Endometrium (tissue), 2 donors: ENCODE data around the gene ASPG.

Experiments
- FAIRE-seq: peaks from 2 replicates; lab custom pipeline; 2012; peaks lifted over from hg19 to GRCh38; lab: Jason Lieb, UNC
- donor health status: control.
- donor health status: control.

The ASPG gene

DNA sequence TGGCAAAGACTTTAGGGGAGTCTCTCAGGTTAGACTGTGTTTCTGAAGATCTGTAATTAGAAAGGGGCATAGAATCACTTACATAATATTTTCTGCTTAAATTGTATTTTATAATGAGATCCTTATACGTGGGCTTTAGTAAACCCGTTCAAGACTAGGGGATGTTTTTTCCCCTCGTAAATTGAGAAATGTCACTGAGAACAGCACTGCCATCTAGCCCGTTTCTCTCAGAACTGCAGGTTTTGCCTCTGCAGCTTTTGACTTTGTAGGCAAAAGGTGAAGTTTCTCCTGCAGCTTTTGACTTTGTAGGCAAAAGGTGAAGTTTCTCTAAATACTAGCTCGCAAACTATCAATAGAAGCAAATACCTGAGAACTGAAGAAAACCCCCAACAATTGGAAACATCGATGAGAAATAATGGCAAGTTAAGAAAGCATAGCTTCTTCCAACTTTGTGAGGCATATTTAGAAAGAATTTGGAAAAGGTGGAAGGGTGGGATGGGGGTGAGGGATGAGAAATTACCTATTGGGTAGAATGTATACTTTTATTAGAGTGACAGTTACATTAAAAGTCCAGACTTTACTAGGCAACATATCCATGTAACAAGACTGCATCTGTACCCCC, 9.9 kb upstream of the ASPG start:
- FAIRE-seq: no peak

DNA sequence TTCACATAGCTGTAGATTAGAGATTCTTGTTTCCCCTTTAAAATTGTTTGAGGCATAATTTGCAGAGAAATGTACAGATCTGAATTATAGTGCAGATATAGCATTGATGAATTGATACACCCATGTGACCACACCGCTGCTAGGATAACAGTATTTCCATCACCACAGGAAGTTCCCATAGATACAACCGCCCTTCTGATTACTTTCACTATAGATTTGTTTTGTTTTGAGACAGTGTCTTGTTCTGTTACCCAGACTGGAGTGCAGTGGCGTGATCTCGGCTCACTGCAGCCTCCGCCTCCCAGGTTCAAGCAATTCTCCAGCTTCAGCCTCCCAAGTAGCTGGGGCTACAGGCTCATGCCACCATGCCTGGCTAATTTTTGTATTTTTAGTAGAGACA, 8.8 kb upstream of the ASPG start:
- no peak for FAIRE-seq

DNA sequence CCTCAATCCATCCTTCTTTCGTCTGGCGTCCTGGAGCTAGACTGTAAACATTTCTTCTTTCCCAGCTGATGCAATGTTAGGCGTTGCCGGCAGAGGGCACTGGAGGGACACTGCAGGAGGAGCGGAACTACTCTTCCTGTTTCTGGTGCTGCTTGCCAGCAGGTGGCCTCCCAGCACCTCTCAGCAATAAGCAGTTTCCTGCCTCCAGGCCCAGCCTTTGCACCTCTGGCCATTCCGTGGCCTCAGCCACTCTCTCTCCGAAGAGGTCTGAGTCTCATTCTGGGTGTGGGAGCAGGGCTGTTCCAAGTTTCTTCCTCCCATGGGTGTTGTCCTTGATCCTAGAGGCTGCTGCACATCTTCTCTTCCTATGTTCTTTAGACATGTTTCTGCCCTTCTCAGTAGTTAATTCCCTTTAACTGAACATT, 7.5 kb upstream of the ASPG start:
- peak; percentile 92 for FAIRE-seq

DNA sequence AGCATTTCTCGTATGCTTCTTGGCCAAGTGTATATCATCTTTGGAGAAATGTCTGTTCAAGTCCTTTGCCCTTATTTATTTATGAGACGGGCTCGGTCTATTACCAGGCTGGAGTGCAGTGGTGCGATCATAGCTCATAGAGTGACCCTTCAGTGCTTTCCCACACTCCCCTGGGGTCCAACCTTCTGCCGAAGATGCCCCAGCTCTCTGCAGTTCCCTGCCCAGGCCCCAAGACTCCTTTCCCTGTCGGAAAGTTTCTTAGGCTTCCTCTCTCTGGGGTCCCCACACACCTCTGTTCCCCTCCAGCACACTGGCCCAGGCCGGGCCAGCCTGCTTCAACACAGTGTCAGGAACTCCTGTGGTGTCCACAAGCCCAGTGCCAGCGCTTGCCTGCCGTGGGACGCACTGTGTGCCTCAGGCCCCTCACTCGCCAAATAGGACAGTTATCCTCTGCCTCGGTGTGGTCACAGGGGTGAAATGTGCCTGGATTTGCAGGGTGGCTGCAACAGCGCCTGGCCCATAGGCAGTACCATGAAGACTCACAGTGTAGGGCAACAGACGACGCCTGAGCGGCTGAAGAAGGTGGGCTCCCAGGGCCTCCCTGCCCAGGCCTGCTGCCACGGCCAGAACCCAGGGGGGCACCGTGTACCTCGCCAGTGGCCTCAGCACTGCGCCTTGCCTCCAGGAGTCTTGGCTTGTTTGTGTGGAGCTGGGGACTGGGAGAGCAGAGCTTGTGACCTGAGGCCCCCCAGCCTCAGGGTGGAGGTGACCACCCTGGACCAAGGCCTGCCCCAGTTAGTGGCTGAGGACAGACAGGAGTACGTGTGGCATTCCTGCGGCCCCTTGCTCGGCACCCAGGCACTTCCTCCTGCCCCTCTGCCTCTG, 4.9 kb upstream of the ASPG start:
- FAIRE-seq: no peak

DNA sequence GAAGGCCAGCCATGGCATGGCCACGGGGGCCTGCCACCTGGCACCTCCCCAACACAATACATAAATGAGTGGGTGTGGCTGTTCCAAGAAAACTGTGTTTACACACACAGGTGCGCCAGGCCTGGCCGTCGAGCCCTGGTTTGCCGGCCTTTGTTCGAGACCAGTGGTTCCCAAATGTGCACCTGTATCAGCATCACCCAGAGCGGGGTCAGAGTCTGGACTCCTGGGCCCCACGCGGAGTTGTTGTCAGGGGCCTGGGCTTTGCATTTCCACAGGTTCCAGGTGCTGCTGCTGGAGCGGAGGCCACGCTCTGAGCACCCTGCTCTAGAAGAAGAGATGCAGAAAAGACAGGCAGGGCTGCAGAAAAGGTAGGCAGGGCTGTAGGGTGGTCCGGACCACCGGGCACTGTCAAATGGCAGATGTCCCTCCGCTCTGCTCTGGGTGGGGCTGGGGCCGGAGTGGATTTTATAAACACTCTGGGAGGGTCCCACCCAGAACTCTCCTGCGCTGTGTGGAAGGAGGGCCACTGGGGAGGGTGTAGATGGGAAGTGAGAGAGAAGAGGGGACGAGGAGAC, 4.2 kb upstream of the ASPG start:
- no peak for FAIRE-seq

DNA sequence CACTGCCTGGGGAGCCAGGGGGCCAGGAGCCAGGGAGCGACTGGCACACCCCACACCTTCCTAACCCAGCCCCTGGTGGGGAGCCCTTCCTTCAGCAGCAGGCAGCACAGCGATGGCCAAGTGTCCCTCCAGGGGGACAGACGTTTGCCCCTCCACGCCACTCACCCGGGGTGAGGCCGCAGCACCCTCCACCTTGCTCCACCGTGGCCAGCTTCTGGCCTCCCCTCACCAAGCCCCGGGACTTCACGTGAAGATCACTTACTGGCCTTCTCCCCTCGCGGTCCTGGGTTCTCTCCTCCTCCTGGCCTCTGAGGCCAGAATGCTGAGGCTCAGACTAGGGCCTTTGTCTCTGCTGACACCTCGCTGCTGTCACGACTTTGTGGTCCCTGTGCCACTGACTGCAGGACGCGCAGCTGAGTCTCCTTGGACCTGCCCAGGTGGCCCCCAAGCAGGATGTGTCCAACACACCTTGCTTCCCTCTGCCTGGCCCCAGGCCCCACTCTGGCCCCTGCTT, 3.5 kb upstream of the ASPG start:
- no peak for FAIRE-seq

DNA sequence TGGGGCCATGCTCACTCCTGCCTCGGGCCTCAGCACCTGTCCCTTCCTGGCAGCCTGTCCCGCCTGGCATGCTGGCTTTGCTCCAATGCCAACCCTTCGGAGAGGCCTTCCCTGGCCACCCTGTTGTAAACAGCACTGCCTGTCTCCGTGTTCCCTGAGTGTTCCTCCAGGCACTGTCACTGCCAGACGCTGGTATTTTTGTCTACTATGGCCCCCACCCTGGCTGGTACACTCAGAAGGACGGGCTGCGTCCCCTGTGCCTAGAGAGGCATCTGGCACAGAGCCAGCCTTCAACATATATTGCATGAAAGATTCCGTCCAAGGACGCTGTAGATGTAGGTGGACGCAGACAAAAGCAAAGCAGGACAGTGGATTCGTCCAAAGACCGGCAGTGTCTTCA, 2.7 kb upstream of the ASPG start:
- no peak for FAIRE-seq

DNA sequence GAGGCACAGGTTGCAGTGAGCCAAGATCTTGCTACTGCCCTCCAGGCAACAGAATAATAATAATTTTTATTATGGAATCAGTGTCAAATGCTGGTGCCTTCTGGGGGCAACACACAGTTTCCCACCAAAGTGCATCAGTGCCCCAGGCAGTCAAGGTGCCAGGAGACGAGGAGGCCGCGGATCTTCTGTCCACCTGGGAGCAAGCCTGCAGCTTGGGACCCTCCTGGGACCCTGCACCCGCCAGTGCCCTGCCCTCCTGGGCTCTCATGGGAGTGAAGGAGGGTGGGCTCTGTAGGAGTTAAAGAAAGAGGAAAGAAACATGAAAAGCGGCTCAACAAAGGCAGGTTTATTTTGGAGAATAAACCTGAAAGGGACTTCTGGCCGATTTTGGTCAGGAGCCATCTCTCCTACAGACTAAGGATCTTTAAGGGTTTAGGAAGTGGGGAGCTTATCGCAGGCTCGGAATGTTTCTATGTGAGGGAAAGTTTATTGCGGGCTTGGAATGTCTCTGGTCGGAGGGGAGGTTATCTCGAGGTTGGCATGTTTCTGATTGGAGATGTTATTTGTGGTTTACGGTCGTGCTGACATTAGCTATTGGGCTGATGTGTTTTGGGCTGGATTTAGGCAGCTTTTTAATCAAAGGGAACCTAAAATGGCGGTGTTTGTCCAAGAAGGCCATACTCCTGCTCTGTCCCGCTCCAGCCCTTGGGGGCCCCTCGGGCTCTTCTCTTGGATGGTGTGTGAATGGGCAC, 1.1 kb upstream of the ASPG start:
- no peak for FAIRE-seq

DNA sequence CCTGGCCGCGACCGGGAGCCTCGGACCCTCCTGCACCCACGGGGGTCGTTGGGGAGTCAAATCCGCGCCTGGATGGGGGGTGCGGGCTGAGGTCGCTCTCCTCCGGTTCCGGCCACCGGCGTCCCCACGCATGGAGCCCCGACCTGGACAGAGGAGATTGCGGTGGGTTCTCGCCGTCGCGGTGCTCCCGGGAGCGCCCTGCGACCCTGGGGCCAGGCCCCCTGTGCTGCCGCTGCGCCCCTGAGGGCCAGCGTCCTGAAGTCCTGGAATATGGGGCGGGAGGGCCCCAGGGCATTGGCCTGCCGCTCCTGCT, 345 bp downstream of the ASPG start:
- FAIRE-seq: no peak

DNA sequence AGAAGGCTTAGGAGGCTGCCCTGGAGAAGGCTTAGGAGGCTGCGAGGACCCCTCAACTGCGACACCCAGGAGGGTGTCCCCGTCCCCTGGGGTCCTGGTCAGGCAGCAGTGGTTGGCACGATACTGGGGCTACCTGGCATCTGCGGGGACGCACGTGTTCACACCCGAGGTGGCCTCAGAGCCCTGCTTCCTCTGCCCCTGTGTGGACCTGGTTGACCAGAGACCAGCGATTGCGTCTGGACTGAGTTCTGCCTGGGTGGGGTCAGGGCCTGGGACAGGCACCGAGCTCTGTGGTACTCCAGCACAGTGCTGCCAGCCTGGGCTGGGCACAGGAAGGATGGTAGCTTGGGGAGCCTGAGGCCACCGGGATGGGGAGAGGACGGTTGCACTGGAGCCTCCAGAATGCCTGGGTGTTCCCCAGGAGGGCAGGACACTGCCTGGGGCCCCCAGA, 735 bp downstream of the ASPG start:
- FAIRE-seq: no peak

DNA sequence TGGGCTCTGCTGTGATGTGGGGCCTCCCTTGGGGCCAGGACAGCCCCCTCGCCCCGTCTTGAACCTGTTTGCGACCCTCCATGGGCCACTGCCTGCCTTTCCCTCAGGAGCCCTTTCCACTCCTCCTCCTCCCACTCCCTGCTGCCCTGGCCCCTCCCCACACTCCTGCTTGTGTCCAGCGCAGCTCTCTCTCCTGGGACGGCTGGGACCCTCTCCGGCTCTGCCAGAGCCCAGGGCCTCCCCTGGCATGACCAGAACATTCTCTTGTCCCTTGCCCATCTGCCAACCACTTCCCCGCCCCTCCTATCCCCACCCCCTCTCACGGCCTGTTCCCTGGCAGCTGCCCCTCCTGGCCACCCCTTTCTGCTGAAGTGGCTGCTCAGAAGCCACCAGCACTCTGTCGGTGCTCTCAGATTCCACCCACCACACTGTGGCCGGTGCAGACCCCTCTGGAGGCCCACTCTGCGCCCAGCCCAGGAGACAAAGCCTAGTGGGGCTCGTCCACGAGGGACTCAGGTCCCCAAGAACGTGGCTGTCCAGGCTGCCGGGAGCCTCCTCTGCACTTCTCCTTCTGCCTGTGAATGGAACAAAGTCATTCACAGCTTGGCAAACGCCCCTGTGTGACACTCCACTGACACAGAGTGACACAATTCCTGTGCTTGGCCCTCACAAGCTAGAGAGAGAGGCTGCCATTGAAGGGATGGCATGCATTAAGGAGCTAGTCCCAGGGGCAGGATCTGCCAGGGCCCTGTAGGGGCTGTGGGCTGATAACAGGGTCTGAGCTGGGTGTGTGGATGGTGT, 1.4 kb downstream of the ASPG start:
- FAIRE-seq: no peak

DNA sequence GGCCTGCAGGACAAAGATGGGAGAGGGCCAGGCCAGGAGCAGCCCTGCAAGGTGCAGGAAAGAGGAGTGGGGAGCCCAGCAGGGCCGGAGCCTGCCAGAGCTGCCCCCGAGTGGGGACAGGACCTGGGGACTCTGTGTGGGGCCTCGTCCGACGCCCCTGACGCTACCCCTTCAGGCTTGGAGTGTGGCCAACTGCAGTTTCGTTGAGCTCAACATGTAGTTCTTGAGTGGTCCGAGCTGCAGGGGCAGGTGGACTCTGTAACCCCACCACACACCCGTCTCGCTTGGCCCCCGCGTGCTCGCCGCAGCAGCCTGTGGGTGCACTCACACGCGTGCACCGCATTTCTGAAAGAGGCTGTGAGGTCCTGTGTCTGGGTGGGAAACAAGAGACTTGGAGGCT, 2.0 kb downstream of the ASPG start:
- FAIRE-seq: no peak

DNA sequence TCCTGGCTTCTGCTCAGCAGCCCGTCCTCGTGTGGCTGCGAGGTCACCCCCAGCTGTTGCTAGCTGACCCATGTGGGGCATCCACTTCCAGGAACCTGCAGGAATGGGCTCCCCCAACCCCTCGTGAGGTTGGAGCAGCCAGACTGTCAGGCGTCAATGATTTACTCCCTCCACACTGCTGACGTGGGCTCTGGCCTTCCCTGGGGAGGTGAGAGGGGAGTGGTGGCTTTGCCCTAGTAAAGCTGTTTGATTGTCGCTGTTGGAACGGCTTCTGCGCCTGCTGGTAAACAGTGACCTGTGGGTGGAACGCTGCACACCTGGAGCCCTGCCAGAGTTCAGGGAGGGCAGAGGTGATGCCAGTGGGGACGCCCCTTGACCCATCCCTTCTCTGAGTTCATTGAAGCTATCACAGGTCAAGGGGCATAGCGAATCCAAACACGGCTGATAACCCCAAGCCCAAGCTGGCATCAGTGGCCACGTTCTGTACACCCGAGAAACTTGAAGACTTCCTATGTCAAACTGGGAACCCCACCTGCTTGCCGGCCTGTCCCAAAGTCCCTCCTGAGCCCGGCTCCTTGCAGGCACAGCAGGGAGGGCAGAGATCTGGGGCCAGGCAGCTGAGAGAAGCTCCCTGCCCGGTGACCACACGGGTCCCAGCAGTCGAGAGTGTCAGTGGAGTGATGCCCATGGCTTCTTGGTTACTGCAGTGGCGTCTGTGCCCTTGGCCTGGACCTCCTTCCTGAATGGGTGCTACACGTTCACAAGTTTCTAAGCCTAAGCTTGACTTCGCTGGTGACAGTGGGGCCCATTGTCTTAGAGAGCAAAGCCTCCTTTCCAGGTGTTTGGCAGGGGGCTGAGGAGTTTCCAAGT, 2.7 kb downstream of the ASPG start:
- FAIRE-seq: no peak

DNA sequence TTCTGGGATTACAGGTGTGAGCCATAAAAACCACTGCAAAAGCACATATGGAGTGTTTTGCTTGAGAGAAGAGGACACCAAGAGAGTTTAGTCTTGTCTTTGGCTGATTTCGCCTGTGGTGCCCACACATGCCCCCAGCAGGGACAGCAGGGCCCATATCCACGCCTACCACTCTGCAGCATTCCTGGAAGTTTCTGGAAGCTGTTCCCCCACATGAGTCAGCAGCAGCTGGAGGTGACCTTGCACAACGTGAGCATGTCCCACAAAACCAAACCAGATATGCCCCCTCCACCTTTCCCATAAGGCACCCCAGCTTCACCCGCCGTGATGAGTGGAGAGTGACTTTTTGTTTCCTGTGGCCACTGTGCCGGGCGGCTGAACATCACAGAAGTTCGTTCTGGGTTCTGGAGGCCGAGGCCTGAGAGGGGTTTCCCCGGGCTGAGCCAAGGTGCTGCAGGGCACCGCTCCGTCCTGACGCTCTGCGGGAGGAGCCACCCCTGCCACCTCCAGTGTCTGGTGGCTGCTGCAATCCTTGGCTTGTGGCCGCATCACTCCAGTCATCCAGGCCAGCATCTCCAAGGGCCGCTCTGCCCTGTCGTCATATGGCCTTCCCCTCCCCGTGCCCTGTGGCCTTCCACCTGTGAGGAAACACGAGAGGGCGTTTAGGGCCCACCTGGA, 4.7 kb downstream of the ASPG start:
- FAIRE-seq: no peak

DNA sequence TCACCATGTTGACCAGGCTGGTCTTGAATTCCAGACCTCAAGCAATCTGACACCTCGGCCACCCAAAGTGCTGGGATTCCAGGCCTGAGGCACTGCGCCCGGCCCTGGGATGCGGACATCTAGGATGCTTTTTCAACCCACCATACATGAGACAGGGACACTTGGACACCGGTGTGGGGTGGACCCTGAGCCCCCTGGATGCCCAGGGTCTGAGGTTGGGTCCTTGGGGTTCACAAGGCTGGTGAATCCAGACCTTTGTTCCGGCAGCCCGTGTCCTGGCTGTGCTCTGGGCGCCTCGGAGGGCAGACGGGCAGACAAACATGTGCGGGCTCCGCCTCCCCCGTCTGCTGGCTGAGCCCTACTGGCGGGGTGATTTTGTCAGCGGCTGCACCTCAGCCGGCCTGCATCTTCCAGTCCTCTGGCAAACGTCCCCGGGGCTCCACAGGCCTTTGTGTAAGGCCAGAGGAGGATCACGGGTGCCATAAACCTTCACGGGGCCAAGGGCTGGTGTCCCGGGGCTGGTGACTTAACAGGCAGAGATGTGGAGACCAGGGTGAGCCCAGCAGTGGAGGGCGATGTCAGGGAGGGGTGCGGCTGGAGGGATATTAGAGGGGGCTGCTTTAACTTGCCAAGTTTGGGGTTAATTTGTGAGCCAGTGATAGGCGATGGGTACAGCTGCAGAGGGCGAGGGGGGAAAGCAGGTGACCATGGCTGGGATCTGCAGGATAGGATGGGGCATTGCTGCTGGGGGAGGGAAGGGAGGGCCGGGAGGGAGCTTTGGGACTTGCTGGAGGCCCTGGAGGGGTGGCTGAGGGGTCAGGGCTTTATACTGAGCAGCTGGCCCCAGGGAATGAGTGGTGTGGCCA, 5.8 kb downstream of the ASPG start:
- FAIRE-seq: no peak

DNA sequence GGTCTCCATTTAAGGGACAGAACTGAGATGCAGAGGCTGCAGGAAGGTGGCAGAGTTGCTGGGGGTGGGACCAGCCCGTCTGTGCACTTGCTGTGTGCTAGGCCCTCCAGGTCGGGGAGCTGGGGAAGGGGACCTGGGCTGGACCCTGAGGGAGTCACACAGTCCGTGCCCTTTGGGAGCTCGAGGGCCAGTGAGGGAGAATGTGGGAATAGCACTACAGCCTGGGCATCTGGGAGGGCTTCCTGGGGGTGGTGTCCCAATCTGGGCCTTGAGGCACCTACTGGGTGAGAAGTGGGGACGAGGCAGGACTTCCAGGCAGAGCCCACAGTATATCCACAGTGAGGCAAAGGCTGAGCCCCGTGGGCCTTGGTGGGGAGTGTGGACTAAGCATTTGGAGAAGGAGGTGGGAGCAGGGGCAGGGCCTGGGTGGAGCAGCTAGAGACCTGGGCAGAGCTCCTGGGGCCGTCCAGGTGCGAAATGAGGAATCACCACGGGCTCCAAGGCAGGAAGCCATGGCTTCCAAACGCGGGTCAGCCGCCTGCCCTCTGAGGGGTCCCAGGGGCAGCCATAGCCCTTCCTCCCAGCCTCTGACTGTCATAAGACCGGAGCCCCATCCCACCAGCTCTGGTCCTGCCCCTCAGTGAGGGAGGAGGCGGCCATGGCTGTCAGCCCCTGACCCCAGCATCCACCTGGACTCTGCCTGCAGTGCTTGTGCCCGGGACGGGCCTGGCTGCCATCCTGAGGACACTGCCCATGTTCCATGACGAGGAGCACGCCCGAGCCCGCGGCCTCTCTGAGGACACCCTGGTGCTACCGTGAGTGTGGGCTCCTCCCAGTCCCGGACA, 6.6 kb downstream of the ASPG start:
- FAIRE-seq: no peak

DNA sequence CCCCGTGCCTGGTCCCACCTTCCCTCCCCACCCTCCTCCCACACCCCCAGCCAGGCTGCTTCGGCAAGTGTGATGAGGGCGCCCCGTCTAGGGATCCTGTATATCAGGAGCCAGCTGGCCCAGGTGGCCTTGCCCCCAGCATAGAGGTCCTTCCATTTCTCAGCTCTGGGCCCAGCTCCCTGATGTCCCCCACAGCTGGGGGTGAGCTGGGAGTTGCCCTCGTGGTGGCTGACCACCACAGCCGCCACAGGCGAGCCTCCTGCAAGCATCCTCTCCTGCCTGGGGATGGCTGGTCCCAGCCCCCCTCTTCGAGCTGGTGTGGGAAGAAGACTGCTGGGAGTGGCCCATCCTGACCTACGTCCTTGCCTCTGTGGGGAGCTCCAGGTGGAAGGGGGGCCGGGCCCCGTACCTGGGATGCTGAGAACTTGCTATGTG, 7.4 kb downstream of the ASPG start:
- FAIRE-seq: no peak

DNA sequence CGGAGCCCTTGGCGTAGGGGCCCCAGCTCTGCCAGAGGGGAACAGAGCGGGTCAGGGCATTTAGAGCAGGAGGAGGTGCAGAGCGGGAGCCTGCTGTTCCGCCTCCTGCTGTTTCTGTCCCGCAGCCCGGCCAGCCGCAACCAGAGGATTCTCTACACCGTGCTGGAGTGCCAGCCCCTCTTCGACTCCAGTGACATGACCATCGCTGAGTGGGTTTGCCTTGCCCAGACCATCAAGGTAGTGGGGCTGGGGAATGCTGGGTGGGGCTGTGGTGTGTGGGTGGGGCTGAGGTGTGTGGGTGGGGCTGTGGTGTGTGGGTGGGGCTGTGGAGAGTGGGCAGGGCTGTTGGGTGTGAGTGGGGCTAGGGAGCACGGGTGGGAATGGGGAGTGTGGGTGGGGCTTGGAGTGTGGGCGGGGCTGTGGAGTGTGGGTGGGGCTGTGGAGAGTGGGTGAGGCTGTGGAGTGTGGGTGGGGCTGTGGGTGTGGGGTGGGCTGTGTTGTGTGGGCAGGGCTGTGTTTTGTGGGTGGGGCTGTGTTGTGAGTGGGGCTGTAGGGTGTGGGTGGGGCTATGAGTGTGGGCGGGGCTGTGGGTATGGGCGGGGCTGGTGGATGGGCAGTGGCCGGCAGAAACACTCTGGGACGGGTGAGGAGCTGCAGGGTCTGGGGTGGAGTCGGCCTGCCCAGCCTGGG, 8.0 kb downstream of the ASPG start:
- FAIRE-seq: no peak
